Measurements from ENCODE around the gene PPM1H.

PPM1H gene

GRCh38 chr12:62977883-62978282, 42.9 kb upstream of the PPM1H start:
- Histone ChIP-seq H3F3A (ENCODE audit: insufficient read depth, low read length) (no peaks in the 10 kb centered on the region), H3K4me1 (ENCODE audit: insufficient read depth, low read length, severe bottlenecking) (no peaks in the 10 kb centered on the region), H3K9me3 (ENCODE audit: low read length) (no peaks in the 10 kb centered on the region), H3K9me2 (ENCODE audit: low read depth, low read length) (no peaks in the 10 kb centered on the region), H3K9ac (ENCODE audit: low read length) (no peak overlapping the region), H4K20me1 (ENCODE audit: insufficient read depth, low read length) (no peaks in the 10 kb centered on the region), H3K79me2 (ENCODE audit: insufficient read depth, low read length) (no peaks in the 10 kb centered on the region), H3K36me3 (ENCODE audit: insufficient read depth, low read length) (no peaks in the 10 kb centered on the region), H3K27ac (ENCODE audit: low read depth, low read length, poor library complexity, severe bottlenecking) (no peak overlapping the region), H3K4me3 (ENCODE audit: low read depth, low read length, poor library complexity, severe bottlenecking) (no peak overlapping the region), H3K27me3 (ENCODE audit: insufficient read depth, low read length) (no peaks in the 10 kb centered on the region), H2AFZ (ENCODE audit: low read length) (no peak overlapping the region), H3K4me2 (ENCODE audit: low read length) (no peak overlapping the region)
- no peak for TF ChIP-seq EZH2 (IDR thresholded peaks at IDR 0.05; ENCODE audit: borderline replicate concordance, low read length)
- no peak for TF ChIP-seq CTCF (IDR thresholded peaks at IDR 0.05; ENCODE audit: low read length)

GRCh38 chr12:62977418-62977817, 42.5 kb upstream of the PPM1H start:
- H4K20me1 ChIP-seq (ENCODE audit: insufficient read depth, low read length), result no peaks in the 10 kb centered on the region
- H3K36me3 ChIP-seq (ENCODE audit: insufficient read depth, low read length), result no peaks in the 10 kb centered on the region
- no peaks in the 10 kb centered on the region for H3F3A ChIP-seq (ENCODE audit: insufficient read depth, low read length)
- H3K9ac ChIP-seq (ENCODE audit: low read length), result no peak overlapping the region
- H3K27ac ChIP-seq (ENCODE audit: low read depth, low read length, poor library complexity, severe bottlenecking), result no peak overlapping the region
- no peaks in the 10 kb centered on the region for H3K4me1 ChIP-seq (ENCODE audit: insufficient read depth, low read length, severe bottlenecking)
- no peaks in the 10 kb centered on the region for H3K27me3 ChIP-seq (ENCODE audit: insufficient read depth, low read length)
- H3K4me3 ChIP-seq (ENCODE audit: low read depth, low read length, poor library complexity, severe bottlenecking), result no peak overlapping the region
- H2AFZ ChIP-seq (ENCODE audit: low read length), result no peak overlapping the region
- TF ChIP-seq CTCF (IDR thresholded peaks at IDR 0.05; ENCODE audit: low read length), result no peak
- TF ChIP-seq EZH2 (IDR thresholded peaks at IDR 0.05; ENCODE audit: borderline replicate concordance, low read length), result no peak
- H3K79me2 ChIP-seq (ENCODE audit: insufficient read depth, low read length), result no peaks in the 10 kb centered on the region
- no peaks in the 10 kb centered on the region for H3K9me2 ChIP-seq (ENCODE audit: low read depth, low read length)
- H3K9me3 ChIP-seq (ENCODE audit: low read length), result no peaks in the 10 kb centered on the region
- H3K4me2 ChIP-seq (ENCODE audit: low read length), result no peak overlapping the region

- Histone ChIP-seq H3K4me2 (ENCODE audit: low read length) (no peak overlapping the region), H3K9me3 (ENCODE audit: low read length) (no peaks in the 10 kb centered on the region), H4K20me1 (ENCODE audit: insufficient read depth, low read length) (no peaks in the 10 kb centered on the region), H3K9me2 (ENCODE audit: low read depth, low read length) (no peaks in the 10 kb centered on the region), H2AFZ (ENCODE audit: low read length) (no peak overlapping the region), H3K4me1 (ENCODE audit: insufficient read depth, low read length, severe bottlenecking) (no peaks in the 10 kb centered on the region), H3K36me3 (ENCODE audit: insufficient read depth, low read length) (no peaks in the 10 kb centered on the region), H3K4me3 (ENCODE audit: low read depth, low read length, poor library complexity, severe bottlenecking) (no peak overlapping the region), H3K9ac (ENCODE audit: low read length) (no peak overlapping the region), H3K27ac (ENCODE audit: low read depth, low read length, poor library complexity, severe bottlenecking) (no peak overlapping the region), H3F3A (ENCODE audit: insufficient read depth, low read length) (no peaks in the 10 kb centered on the region), H3K79me2 (ENCODE audit: insufficient read depth, low read length) (no peaks in the 10 kb centered on the region), H3K27me3 (ENCODE audit: insufficient read depth, low read length) (no peaks in the 10 kb centered on the region)
- TF ChIP-seq CTCF (IDR thresholded peaks at IDR 0.05; ENCODE audit: low read length), result no peak
- TF ChIP-seq EZH2 (IDR thresholded peaks at IDR 0.05; ENCODE audit: borderline replicate concordance, low read length), result no peak
Observed at GRCh38 chr12:62976110-62976662, 41.2 kb upstream of the PPM1H start.

Measured in OCI-LY1 (cell line).